Inferior parietal cortex (tissue), 1 donor: ENCODE results near the gene PRPF40A.

Source experiments
- DNase-seq: peaks from one replicate; pipeline ENCODE4 v3.0.0-alpha.2; 2016; ENCODE audit errors: extremely low spot score

Gene PRPF40A

GRCh38 chr2:152651834-152652233, 65.4 kb downstream of the PRPF40A start:
- no peak for DNase-seq

- DNase-seq = no peak
Measured at GRCh38 chr2:152650768-152651371, 66.4 kb downstream of the PRPF40A start.

GRCh38 chr2:152649997-152650396, 67.3 kb downstream of the PRPF40A start:
- DNase-seq = no peak

- no peak for DNase-seq
Measured at GRCh38 chr2:152648336-152648735, 68.9 kb downstream of the PRPF40A start.

- DNase-seq = peak; percentile 57
Measured at GRCh38 chr2:152647552-152647951, 69.7 kb downstream of the PRPF40A start.

- no peak for DNase-seq
Measured at GRCh38 chr2:152646775-152647174, 70.5 kb downstream of the PRPF40A start.

GRCh38 chr2:152646264-152646663, 71.0 kb downstream of the PRPF40A start:
- DNase-seq = no peak

GRCh38 chr2:152644189-152644873, 72.9 kb downstream of the PRPF40A start:
- DNase-seq = no peak

- DNase-seq = no peak
Measured at GRCh38 chr2:152638590-152638989, 78.7 kb downstream of the PRPF40A start.

GRCh38 chr2:152638056-152638455, 79.2 kb downstream of the PRPF40A start:
- DNase-seq = no peak

GRCh38 chr2:152637251-152637650, 80.0 kb downstream of the PRPF40A start:
- no peak for DNase-seq

GRCh38 chr2:152635635-152636298, 81.5 kb downstream of the PRPF40A start:
- peak; percentile 78 for DNase-seq

- no peak for DNase-seq
Measured at GRCh38 chr2:152632736-152633135, 84.5 kb downstream of the PRPF40A start.

GRCh38 chr2:152630466-152630865, 86.8 kb downstream of the PRPF40A start:
- no peak for DNase-seq

- no peak for DNase-seq
Measured at GRCh38 chr2:152629202-152629601, 88.1 kb downstream of the PRPF40A start.

GRCh38 chr2:152627351-152627957, 89.8 kb downstream of the PRPF40A start:
- no peak for DNase-seq

- DNase-seq = no peak
Measured at GRCh38 chr2:152626911-152627339, 90.3 kb downstream of the PRPF40A start.

GRCh38 chr2:152624805-152625204, 92.5 kb downstream of the PRPF40A start:
- no peak for DNase-seq

GRCh38 chr2:152623775-152624174, 93.5 kb downstream of the PRPF40A start:
- DNase-seq = no peak

- no peak for DNase-seq
Measured at GRCh38 chr2:152623076-152623740, 94.1 kb downstream of the PRPF40A start.

- no peak for DNase-seq
Measured at GRCh38 chr2:152622219-152622618, 95.0 kb downstream of the PRPF40A start.

- DNase-seq = no peak
Measured at GRCh38 chr2:152620985-152621384, 96.3 kb downstream of the PRPF40A start.
